Measurements from ENCODE around the gene SLC47A2.

The SLC47A2 gene

DNA sequence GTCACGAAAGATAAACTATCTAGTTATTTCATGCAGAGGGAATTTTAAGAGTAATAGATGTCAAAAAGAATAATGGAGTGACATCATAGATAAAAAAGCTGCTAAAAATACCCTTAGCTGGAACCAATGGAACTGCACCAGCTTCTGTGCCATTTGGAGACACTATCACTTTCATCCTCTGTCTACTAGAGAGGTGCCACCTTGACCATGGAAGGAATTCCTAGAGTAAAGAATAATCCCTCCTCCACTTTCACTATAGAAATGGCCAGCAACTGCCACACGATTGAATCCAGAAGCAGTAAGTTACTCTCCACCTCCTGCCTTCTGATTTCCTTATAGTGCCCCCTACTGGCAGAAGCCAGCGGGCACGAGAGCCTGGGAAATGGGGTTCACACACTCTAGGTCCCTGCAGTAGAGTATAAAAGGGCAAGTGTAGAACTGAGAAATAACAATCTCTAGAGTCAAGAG lies 70.6 kb downstream of the SLC47A2 start:
- no peak for DNase-seq (ENCODE audit: low read depth)

DNA sequence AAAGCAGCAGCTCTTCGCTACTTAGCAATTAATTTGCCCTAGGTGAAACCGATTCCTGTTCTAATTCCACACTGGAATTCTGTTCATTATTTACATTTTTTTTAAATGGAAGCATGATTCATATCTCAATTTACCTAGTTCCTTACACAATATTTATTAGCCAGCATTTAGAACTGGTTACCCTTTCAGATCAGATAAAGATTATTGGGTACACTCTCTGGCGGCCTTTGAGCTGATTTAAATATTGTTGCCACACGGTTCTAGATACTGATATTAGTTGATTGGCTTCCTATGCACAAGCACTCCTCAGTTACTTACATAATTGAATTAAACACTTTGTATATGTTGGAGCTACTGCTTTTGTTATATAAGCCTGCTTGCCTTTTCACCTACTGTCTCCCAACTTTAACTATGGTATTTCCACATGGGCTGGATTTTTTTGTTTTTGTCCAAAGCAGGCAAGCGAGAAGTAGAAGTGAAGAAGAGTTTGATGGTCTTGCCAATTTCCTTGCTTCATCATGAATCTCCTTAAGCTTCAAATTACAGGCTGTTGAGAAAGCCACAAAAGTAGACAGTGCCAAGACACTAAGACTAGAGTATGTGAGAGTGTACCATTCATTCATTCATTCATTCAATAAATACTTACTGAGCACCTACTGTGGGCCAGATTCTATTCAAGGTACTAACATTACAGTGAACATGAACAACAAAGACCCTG lies 71.7 kb downstream of the SLC47A2 start:
- no peak for DNase-seq (ENCODE audit: low read depth)

DNA sequence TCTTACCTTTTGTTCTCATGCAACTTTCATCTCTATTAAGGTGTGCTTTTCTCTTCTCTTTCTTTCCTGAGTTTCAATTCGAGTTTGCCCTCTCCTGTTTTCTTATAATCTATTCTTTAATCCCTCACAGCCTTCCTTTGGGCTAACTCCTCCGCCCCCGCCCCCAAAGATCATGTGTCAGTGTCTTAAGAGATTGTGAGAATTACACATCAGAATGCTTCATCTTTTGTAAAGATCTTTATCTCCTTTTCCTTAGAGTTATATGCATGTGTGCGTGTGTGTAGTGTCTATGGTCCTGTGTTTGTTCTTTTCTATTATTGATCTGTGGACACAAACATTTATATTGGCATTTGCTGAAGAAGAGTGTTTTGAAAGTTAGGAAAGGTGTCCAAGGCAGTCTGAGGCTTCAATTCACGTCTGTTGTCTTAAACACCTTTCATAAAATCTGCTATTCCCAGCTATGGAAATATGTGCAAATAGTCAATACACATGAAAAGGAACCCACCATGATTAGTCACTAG lies 74.0 kb downstream of the SLC47A2 start:
- DNase-seq (ENCODE audit: low read depth): no peak

DNA sequence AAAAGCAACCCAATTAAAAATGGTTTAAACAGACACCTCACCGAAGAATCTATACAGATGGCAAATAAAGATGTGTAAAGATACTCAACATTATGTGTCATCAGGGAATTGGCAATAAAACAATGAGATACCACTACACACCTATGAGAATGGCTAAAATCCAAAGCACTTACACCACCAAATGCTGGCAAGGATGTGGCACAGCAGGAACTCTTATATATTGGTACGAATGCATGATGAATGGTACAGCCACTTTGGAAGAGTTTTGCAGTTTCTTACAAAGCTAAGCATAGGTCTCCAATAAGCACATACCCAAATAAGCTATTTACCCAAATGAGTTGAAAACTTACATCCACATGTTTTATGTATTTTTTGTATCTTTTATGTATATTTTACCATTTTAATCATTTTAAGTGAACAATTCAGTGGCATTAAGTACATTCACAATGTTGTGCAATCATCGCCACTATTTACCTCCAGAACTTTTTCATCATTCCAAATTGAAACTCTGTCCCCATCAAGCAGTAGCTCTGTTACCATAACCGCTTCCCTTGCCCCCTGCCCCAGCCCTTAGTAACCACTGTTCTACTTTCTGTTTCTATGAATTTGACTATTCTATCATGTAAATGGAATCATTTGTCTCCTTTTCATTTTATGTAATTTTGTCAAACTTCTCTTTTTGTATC lies 74.6 kb downstream of the SLC47A2 start:
- no peak for DNase-seq (ENCODE audit: low read depth)

DNA sequence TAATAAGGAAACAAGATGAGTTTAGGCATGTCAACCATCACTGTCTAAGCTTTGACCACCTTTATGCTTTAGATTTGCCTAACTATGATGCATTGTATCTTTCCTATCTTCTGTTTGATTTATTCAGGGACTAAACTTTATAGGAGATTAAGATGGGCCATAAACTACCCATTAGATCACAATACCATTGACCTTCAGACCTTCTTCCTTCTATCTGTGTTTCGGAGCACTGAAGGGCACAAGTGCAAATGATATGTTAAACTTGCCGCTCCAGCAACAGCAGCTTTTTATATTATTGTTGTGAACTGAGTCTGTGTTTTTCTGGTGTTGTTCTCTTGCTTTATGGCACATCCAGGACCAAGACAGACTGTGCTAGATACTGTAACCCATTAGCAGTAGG lies 84.5 kb downstream of the SLC47A2 start:
- no peak for DNase-seq (ENCODE audit: low read depth)

DNA sequence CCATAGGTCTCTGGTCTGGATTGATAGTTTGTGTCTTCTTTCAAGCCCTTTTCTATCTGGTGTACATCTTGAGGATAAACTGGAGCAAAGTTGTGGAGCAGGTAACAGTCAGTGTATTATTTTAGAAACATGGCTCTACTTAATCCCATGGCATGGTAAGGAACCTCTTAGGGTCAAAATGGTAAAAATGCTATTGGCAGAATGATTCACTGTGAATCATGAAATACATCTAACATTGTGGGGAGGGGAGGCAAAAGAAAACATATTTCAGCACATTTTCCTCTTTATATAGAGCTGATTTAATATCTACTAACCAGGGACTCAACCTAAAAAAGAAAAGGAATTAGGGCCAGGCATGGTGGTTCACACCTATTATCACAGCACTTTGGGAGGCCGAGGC lies 85.7 kb downstream of the SLC47A2 start:
- DNase-seq (ENCODE audit: low read depth): no peak

DNA sequence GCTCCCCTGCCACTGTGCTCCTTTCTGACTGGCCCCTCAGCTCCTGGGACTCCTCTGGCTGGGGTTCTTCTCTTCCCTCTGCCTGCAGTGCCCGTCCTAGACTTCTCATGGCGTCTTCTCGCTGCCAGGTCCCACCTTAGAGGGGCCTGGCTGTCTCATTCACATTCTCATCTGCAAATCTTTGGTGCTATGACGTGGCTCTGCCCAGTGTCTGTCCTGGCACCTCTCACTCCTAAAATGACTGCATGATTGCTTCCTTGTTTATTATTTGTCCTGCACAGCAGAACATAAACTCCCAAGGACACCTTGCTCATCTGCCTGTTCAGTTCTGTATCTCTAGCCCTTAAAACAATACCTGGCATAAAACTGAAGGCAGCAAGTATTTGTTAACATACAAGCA lies 86.3 kb downstream of the SLC47A2 start:
- no peak for DNase-seq (ENCODE audit: low read depth)

DNA sequence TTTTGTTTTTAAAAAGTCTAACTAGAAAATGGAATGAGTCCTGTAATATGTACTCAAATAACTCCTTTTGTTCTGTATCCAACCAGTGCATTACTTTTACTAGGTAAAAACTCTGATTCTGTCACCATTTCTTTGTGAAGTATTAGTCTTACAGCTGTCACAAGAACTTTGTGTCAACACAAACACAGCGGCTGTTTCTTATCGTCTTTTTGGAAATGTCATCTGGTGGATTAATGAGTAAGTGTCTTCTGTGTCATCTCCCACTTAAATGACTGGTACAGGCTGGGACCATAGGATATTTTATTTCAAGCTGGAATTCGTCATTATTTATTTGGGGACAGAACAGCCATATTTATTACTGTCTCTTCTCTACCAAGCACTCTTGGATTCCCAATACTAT lies 86.9 kb downstream of the SLC47A2 start:
- no peak for DNase-seq (ENCODE audit: low read depth)
